T-helper 2 cell (primary cell): Measurements from ENCODE around the gene TMEM171.

Experiments used
- DNase-seq, 5 experiments: peaks; one replicate each; pipeline versions ENCODE4 v3.0.0 to v3.0.0-alpha.2; 2012 to 2022
- total RNA-seq, 2 donors: gene quantifications; one replicate each; lab custom pipeline; 2026; lab: John Stamatoyannopoulos, UW

TMEM171 gene, protein sequence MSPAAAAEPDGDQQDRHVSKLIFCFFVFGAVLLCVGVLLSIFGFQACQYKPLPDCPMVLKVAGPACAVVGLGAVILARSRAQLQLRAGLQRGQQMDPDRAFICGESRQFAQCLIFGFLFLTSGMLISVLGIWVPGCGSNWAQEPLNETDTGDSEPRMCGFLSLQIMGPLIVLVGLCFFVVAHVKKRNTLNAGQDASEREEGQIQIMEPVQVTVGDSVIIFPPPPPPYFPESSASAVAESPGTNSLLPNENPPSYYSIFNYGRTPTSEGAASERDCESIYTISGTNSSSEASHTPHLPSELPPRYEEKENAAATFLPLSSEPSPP
- 0 to 0.13 reads per million in 2 donors for total RNA-seq

- peak in 1 of 5 experiments; percentile 31 for DNase-seq
Measured at GRCh38 chr5:73120222-73121118, at the start of gene TMEM171. Gene TMEM171 (plus strand): TSS chr5:73120575. CDS start chr5:73123374, 2,799 bp downstream.

- DNase-seq, result no peak
Measured at GRCh38 chr5:73081093-73081492, 39.3 kb upstream of the TMEM171 start.

GRCh38 chr5:73088026-73088425, 32.3 kb upstream of the TMEM171 start:
- DNase-seq, result no peak

DNA sequence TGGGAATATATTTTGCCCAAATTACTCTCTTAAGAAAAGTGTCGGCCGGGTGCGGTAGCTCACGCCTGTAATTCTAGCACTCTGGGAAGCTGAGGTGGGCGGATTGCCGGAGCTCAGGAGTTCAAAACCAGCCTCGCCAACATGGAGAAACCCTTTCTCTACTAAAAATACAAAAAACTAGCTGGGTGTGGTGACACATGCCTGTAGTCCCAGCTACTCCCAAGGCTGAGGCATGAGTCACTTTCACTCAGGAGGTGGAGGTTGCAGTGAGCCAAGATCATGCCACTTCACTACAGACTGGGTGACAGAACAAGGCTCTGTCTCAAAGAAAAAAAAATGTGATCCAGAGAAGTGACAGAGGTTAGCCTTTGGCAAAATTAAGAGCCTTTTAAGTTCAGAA, 26.4 kb upstream of the TMEM171 start:
- no peak for DNase-seq

DNA sequence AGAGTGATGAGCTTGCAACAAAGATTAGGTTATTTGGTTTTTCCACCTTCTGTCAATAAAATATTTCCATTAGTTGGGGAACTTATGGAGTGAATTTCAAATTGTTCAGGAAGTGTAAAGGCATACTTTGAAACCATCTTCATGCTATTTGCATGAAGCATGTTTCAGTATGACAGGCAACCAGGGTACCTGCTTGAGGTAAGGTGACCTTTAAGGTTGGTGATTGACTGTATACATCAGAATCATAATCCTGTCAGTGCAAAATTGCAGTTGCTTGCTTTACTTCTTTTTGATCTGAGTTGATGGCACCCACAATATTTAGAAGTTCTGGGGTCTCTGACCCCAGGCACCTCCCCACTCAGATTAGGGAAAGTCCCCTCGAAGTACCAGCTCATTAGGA, 26.0 kb upstream of the TMEM171 start:
- no peak for DNase-seq

- DNase-seq, result peak in 1 of 5 experiments; percentile 43
Measured at GRCh38 chr5:73095564-73096238, 24.7 kb upstream of the TMEM171 start.

DNA sequence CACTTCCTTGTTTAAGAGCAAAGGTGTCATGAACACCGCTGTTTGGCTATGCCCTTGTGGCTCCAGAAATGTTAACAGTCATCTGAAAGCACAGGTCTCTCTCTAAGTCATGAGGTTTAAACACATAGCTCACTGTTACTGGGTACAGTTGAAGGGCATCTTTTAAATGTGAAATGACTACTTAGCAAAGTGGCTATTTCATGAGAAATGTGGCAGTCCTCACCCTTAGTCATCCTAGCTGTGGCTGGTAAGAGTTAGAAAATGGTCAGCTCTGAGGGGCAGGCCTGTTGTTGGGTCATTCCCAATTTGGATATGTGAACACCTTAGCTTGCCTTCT, 24.2 kb upstream of the TMEM171 start:
- no peak for DNase-seq

- DNase-seq, result no peak
Measured at GRCh38 chr5:73097740-73098139, 22.6 kb upstream of the TMEM171 start.

DNA sequence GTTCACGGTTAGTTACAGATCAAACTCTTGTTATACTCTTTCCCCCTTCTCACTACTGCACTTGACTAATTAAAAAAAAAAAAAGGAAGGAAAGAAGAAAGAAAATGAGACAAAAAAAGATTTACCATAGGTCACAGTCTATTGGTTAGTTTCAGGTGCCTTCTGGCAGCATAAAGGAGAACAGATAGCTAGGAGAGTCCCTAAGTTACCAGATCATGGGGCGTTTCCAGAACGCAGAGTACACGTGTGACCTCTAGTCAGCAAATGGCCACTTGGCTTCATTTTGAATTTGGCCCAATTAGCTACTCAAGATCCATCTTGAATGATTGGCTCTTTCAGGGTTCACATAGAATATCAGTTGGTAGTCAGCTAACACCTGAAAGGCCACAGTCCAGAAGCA, 20.3 kb upstream of the TMEM171 start:
- DNase-seq, result no peak

DNA sequence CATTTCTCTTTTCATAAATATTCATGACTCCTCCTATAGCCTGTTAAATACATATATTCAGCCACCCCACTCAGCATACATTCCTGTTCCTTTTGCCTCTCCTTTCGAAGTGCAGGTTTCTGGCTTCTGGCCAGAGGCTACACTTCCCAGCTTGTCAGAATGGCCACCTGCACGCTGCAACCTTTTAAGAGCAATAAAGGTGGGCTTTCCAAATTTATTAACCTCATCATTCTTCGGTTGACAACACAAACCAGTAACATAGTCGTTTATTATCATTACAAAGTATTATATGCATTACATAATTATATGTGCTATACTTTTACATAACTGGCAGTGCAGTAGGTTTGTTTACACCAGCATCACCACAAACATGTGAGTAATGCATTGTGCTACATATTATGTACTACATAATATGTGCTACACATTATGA, 16.5 kb upstream of the TMEM171 start:
- no peak for DNase-seq

DNA sequence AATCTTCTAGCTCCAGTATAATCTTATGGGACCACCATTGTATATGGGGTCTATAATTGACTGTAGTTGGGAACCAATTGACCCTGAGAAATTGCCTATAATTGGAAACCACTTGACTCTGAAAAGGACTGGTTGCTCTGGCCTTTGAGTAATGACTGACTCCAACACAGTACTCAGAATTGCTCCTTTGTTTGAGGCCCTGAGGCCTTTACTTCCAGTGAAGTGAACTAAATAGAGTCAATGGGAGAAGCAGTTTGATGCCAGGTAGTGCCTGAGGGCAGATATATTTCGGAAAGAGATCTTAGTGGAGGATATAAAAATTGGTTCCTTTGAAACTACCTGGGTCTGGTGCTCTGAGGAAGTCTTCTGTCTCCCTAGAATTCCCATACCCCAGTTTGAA, 16.0 kb upstream of the TMEM171 start:
- no peak for DNase-seq

DNA sequence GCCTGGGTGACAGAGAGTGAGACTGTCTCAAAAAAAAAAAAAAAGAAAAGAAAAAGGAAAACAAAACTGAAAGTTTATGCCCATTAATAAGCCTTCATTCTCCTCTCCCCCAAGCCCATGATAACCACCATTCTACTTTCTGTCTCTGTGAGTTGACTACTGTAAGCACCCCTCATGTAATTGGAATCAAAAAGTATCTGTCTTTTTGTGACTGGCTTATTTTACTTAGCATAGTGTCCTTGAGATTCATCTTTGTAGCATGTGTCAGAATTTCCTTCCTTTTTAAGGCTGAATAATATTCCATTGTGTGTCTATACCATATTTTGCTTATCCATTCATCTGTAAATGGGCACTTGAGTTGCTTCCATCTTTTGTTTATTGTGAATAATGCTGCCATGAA, 14.0 kb upstream of the TMEM171 start:
- no peak for DNase-seq

DNA sequence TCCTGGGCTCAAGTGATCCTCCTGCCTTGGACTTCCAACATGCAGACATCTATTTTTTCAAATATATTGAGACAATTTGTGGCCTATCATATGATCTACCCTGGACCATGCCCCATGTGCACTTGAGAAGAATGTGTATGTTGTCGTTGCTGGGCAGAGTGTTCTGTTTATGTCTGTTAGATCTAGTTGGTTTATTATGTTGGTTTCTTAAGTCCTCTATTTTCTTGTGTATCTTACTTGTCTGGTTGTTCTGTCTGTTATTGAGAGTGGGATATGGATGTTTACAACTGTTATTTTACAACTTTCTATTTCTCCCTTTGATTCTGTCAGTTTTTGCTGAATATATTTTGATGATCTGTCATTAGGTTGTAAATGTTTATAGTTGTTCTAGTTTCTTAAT, 10.2 kb upstream of the TMEM171 start:
- DNase-seq, result no peak

DNA sequence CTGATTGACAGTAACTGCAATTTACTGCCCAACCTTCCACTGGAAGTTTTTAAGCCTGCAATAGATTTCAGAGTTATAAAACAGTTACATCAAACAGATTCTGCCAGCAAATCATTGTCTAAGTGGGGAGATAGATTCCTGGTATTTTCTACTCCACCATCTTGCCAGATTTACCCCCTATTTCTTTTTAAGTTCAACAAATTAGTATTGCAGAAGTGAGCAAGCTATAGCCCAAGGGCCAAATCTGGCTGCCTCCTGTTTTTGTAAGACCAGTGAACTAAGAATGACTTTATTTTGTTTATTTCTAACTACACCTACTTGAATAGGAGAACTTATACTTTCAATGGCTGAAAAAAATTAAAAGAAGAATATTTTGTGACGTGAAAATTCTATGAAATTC, 8.8 kb upstream of the TMEM171 start:
- no peak for DNase-seq

DNA sequence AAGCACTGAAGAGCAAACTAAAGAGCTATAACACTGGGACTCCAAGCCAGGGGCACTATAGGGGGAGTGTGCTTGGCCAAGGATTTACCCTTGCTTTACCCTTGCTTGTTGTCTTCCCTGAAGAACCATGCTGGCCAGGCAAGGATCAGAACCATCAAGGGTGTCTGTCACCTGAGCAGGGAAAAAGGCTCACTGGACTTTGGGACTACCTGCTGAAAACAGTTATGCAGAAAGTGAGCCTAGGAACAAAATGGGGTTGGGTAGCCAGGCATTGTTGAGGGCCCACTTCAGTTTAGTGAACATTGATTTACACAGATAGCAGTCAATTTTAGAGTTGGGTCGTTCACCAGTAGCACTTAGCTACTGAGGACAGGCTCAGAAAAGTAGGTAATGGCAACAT, 8.0 kb upstream of the TMEM171 start:
- DNase-seq, result no peak

DNA sequence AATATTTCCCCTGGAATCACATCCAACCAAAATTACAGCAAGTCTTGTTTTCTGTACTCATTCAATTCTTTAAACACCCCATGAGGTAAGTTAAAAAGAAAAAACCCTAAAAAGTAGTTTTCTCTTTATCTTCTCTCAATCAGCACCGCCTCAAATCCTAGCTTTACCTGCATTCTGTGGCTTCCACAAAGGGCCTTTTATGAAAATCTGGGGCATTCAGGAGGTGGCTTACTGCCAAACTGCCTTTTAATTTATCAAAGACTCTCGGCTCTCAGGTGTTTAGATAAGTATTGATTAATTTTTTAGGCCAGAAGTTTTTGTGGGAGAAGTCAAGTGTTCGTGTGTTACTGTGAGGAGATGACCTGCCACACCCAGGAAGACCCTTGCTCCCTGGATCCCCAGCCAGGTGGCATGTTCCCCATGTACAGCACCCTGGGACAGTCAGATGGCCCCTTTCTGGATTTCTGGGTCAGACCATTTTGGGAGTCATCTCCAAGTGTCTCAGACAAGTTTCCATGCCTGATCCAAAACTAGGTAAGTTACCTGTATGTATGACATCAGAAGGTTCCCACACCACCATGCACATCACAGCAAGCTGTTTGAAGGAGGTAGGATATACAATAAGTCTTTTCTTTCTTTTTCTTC, 6.2 kb upstream of the TMEM171 start:
- DNase-seq, result no peak

DNA sequence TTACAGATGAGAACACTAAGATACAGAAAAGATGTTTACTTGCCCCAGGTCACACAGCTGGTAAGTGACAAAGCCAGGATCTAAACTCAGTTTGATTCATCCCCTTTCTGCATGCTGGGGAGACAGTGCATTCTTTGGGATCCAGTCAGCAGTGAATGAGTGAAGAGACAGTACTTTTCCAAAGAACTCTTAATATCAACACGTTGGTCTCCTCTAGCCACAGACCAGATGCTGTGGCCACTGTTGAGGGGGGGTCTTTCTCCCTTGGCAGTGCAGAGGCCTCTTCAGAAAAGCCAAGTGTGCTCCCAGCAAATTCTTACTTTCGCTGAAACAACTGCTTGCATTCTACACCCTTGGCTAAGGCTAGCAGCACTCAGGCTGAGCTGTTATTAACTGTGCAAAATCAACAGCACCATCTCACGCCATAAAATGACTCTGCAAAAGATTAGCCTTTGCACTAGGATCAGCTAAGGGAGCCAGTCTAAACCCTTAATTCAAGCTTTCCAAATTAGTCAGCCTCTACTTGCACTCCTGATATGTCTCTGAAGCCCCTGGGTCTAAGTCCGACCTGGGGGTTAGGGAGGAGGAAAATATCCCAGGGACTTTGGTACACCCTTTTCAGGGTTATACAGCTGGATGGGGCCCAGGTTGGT, 4.8 kb upstream of the TMEM171 start:
- no peak for DNase-seq

GRCh38 chr5:73116506-73116905, 3.9 kb upstream of the TMEM171 start:
- no peak for DNase-seq

- DNase-seq, result no peak
Measured at GRCh38 chr5:73117088-73117740, 3.2 kb upstream of the TMEM171 start.

DNA sequence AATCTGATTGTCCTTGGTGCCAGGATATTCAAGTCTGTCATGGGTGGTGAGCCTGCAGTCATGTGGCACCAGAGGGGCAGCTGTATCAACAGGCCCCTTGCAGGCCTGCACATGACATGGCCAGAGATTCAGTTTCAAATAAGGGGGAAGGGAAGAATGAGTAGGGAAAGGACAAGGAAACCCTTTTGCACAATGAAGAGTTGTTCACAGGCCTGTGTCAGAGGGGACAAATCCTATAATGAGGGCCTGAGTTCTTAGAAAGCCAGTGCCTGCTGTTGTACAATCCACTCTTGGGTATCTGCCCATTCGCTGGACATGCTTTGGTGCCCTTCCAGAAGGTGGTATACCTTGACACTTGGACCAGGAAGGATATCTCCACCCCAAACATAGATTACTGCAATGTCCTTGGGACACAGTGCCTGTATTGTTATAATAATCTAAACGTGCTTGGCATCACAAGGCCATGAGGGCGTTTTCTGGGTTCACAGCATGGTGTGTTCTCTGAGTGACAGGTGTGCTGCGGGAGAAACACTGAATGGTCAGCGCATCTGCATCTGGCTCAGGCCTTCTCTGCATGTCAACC, 1.9 kb upstream of the TMEM171 start:
- no peak for DNase-seq

GRCh38 chr5:73119451-73120157, 771 bp upstream of the TMEM171 start:
- peak in 1 of 5 experiments; percentile 45 for DNase-seq
